Astrocyte of the cerebellum (primary cell): ENCODE data around the gene LGR4.
"Not testable (repeated sequence)": the region's sequence is repeated elsewhere in the genome, so short reads cannot be mapped to it uniquely, and the experiment has no call there.

Experiments used
- DNase-seq: peaks from one replicate; pipeline ENCODE4 v3.0.0-alpha.2; 2011; ENCODE audit warnings: low read depth
- H3K4me3 ChIP-seq: 2 replicates; pipeline ENCODE4 v1.5.1; 2011; ENCODE audit warnings: mild to moderate bottlenecking, low read depth, low read length, moderate library complexity
- CTCF ChIP-seq: IDR thresholded peaks from 2 replicates; pipeline ENCODE4 v1.5.1; 2012; ENCODE audit warnings: low read length, low read depth, moderate library complexity, mild to moderate bottlenecking; ENCODE audit errors: missing control alignments
- in situ Hi-C: cut with HindIII; loops from 2 replicates; pipeline ENCODE4 v1.10.0; 2017; ENCODE audit warnings: low sequenced_read_pairs

Gene LGR4, protein sequence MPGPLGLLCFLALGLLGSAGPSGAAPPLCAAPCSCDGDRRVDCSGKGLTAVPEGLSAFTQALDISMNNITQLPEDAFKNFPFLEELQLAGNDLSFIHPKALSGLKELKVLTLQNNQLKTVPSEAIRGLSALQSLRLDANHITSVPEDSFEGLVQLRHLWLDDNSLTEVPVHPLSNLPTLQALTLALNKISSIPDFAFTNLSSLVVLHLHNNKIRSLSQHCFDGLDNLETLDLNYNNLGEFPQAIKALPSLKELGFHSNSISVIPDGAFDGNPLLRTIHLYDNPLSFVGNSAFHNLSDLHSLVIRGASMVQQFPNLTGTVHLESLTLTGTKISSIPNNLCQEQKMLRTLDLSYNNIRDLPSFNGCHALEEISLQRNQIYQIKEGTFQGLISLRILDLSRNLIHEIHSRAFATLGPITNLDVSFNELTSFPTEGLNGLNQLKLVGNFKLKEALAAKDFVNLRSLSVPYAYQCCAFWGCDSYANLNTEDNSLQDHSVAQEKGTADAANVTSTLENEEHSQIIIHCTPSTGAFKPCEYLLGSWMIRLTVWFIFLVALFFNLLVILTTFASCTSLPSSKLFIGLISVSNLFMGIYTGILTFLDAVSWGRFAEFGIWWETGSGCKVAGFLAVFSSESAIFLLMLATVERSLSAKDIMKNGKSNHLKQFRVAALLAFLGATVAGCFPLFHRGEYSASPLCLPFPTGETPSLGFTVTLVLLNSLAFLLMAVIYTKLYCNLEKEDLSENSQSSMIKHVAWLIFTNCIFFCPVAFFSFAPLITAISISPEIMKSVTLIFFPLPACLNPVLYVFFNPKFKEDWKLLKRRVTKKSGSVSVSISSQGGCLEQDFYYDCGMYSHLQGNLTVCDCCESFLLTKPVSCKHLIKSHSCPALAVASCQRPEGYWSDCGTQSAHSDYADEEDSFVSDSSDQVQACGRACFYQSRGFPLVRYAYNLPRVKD

DNA sequence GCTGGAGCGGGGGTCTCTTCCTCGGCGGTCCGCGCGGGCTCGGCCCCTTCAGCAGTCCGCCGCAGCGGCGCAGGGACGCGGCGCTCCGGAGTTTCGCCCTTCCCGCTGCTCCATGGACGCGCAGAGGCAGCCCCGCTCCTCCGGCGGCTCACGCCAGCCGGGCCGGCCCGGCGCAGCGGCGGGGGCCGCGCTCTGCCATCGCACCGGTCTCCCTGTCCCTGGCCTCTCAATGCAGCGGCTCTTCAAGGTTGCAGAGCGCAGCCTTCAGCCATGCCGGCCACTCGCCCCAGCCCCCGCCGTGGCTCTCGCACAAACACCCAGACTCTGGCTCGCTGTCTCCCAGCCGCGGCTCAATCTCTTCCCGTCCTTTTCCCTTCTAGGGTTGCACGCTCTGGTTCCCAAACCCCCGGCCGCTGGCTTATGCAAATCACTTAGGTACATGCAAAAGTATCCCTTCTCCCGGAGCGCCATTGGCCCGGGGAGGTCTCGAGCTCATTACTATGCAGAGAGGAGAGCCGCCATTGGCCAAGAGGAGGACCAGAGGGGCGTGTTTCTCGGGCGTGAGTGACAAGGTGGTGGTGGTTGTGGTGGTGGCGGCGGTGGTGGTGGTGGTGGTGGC lies at the start of gene LGR4:
LGR4 (minus strand) TSS at position 393 of the 619 bp plus-strand sequence. CDS start 488 bp downstream, outside the sequence.
- in situ Hi-C loops = no loop called here
- H3K4me3 ChIP-seq = peak within 1 kb of the TSS; percentile 88
- DNase-seq = peak; percentile 87
- TF ChIP-seq CTCF = no peak

DNA sequence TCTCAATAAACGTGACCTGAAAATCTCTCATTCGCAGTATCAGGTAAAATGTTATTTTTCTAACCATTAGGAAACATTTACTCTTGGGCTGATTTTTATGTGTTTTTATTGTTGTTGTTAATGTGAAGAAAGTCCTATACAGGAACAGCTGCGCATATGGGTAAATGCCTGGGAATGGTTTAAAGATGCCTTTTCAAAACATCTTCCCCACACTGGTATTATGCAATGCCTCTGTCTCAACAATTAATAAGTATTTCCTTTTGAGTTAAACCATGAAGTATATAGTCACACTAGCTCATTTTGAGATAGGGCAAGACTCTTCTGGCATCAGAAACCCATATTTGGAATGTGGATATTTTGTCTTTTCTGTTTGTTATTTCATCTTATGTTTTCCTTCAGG lies 47.6 kb upstream of the LGR4 start:
- in situ Hi-C loops = no loop called here
- no peak overlapping the region for H3K4me3 ChIP-seq
- TF ChIP-seq CTCF = no peak
- DNase-seq = no peak

GRCh38 chr11:27518518-27518917 lies 45.9 kb upstream of the LGR4 start:
- DNase-seq = no peak
- no peak overlapping the region for H3K4me3 ChIP-seq
- in situ Hi-C loops = no loop called here
- TF ChIP-seq CTCF = no peak

DNA sequence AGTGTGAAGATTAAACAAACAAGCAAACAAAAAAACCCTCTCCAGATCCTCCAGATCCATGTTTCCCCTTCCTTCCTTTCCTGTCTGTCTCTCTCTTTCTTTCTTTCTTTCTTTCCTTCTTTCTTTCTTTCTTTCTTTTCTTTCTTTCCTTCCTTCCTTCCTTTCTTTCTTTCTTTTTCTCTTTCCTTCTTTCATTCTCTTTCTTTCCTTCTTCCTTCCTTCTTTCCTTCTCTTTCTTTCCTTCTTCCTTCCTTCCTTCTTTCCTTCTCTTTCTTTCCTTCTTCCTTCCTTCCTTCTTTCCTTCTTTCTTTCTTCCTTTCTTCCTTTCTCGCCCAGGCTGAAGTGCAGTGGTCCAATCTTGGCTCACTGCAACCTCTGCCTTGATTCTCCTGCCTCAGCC lies 44.9 kb upstream of the LGR4 start:
- in situ Hi-C loops, DNase-seq, H3K4me3 ChIP-seq: not testable (repeated sequence)

- no peak for TF ChIP-seq CTCF
- H3K4me3 ChIP-seq = no peak overlapping the region
- in situ Hi-C loops = no loop called here
- DNase-seq = peak; percentile 82
Measured at GRCh38 chr11:27514558-27514957, 42.0 kb upstream of the LGR4 start.

- no peak for TF ChIP-seq CTCF
- in situ Hi-C loops = no loop called here
- DNase-seq = no peak
- no peak overlapping the region for H3K4me3 ChIP-seq
Measured at GRCh38 chr11:27514076-27514475, 41.5 kb upstream of the LGR4 start.
